Thyroid gland (tissue), 4 donors: ENCODE measurements around the gene OPN3.

ENCODE experiments used
- CTCF ChIP-seq, 6 experiments: fragments of 200-600 bp in 3 of 6; fragments of 450-650 bp in 3 of 6; sonication (generic) in 3 of 6; IDR thresholded peaks; one replicate each; pipeline ENCODE4 v1.5.1; 2016 to 2019; ENCODE audit warnings: antibody characterized with exemption in 6 of 6, mild to moderate bottlenecking in 2 of 6, inconsistent platforms in 1 of 6, moderate library complexity in 1 of 6
- POLR2A ChIP-seq, 2 donors: fragments of 450-650 bp; IDR thresholded peaks; one replicate each; pipeline ENCODE4 v1.6.1; 2017; ENCODE audit warnings: antibody characterized with exemption in 2 of 2, mild to moderate bottlenecking in 2 of 2, moderate library complexity in 1 of 2

DNA sequence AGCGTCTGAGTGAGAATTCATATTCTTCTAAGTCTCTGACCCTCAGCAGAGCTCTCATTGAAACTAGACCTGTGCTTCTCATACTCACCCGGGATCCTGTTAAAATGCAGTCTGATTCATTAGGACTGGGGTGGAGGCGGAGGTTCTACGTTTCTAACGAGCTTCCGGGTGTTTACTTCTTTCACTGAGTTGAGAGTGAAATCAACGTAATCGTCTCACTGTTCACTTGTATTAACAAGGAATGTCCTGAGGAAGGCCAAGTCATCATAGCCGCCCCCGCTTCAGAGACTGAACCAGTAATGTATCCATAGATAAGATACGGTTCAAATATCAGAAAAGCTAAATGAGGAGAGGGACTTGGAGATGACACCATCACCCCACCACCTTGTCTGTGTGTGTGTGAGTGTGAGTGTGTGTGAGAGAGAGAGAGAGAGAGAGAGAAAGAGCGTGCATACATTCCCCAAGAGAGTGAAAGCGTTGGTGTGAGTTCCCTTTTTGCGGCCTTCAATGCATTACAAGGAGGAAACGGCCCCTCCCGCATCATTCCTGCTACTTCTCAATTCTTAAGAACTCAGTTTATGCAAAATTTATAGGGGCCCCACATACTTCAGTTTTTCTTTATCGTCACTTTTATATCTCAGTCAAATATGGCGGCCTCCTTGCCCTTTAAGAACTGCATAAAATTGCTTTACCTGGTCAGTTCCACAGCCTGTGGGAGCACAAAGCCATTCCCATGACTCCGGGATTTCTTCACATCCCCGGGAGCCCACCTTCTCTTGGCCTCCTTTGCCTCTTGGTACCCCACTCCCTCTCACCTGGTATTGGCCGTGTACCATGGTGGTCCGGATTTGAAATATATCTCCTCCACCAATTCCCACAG lies 88.2 kb downstream of the OPN3 start:
- TF ChIP-seq CTCF (IDR thresholded peaks at IDR 0.05) (no peak), POLR2A (IDR thresholded peaks at IDR 0.05) (no peak)
